Retina (tissue), 1 donor: ENCODE measurements around the gene CMTM4.

Experiments used
- DNase-seq: peaks from one replicate; pipeline ENCODE4 v3.0.0-alpha.2; 2016

CMTM4 gene

GRCh38 chr16:66696669-66697630 lies at the start of gene CMTM4:
TSS of gene CMTM4 (minus strand) at chr16:66696743. CDS start at chr16:66696525, 218 bp downstream.
- peak; percentile 85 for DNase-seq

- DNase-seq, result no peak
Observed at GRCh38 chr16:66746048-66746447, 49.5 kb upstream of the CMTM4 start.

GRCh38 chr16:66741950-66742808 lies 45.6 kb upstream of the CMTM4 start:
- no peak for DNase-seq

- DNase-seq, result no peak
Observed at GRCh38 chr16:66741169-66741900, 44.8 kb upstream of the CMTM4 start.

- DNase-seq, result no peak
Observed at GRCh38 chr16:66740533-66740932, 44.0 kb upstream of the CMTM4 start.

- DNase-seq, result peak; percentile 54
Observed at GRCh38 chr16:66740010-66740409, 43.5 kb upstream of the CMTM4 start.

DNA sequence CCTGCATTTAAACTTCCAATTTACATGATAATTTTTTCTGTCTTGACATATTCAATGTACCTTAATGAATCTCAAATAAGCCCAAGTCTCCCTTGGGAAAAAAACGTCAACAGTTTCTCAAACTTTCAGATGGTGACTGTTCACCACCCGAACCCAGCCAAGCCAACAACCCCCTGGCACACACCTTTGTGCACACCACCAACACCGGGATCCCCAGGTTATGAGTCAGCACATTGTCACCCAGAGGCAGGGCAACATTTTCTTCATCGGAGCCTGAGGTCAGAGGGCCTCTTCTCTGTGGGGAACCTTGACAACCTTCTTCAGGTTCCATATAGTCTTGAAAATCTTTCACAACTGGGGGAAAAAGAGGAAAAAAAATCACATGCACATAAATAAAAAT lies 39.3 kb upstream of the CMTM4 start:
- DNase-seq, result no peak

DNA sequence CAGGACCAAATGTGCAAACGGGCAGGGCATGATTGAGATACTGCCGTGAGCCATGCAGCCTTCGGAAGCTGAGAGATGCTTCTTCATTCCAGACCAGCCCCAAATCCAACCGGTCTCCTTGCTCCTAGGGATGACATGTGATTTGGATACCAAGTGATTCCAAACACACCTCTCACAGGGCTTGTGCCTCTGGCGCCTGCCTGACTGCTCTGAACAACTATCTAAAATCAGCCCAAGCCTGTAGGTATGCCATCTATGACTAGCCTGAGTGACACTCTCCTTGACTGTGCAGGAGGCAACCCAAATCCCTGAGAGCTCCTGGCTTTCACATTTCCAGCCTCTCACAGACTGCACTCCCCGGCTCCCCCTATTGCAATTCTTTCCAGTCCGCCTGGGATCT lies 34.6 kb upstream of the CMTM4 start:
- DNase-seq, result no peak

- DNase-seq, result no peak
Observed at GRCh38 chr16:66728804-66729203, 32.3 kb upstream of the CMTM4 start.

- DNase-seq, result peak; percentile 43
Observed at GRCh38 chr16:66728117-66728787, 31.7 kb upstream of the CMTM4 start.

GRCh38 chr16:66720766-66721165 lies 24.2 kb upstream of the CMTM4 start:
- DNase-seq, result no peak

GRCh38 chr16:66719246-66719645 lies 22.7 kb upstream of the CMTM4 start:
- DNase-seq, result no peak

DNA sequence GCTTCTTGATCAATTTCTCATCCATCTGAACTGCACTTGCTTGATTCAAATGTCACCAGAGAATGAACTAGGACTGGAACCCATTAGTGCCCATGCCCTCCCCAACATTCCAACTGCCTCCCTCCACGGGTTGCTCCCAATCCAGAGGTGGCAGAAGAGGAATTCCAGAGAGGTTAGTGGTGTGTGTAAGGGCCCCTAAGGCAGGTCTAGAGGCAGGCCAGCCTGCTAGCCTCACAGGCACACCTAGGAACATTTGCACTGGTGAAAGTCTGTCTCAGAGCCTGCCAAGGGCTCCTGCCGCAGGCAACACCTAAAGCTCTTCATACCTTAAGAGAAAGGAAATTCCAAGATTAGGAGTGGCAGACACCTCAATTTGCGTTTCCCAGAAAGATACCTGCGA lies 21.2 kb upstream of the CMTM4 start:
- DNase-seq, result no peak

- peak; percentile 33 for DNase-seq
Observed at GRCh38 chr16:66717112-66717675, 20.7 kb upstream of the CMTM4 start.

GRCh38 chr16:66714654-66715307 lies 18.2 kb upstream of the CMTM4 start:
- no peak for DNase-seq

- no peak for DNase-seq
Observed at GRCh38 chr16:66714062-66714461, 17.5 kb upstream of the CMTM4 start.

GRCh38 chr16:66713076-66713475 lies 16.5 kb upstream of the CMTM4 start:
- no peak for DNase-seq

- DNase-seq, result no peak
Observed at GRCh38 chr16:66712512-66712911, 16.0 kb upstream of the CMTM4 start.

DNA sequence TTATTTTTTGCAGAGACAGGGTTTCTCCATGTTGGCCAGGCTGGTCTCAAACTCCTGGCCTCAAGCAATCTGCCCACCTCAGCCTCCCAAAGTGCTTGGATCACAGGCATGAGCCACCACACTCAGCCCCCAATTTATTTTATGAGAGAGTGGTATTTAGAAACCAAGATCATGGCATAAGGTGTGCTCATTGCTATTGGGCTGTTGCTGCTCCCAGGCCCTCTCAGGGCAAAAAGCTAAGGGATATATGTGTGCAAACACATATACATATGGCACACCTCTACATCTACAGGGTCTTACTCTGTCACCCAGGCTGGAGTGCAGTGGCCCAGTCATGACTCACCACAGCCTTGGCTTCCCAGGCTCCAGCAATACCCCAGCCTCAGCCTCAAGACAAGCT lies 15.0 kb upstream of the CMTM4 start:
- no peak for DNase-seq

DNA sequence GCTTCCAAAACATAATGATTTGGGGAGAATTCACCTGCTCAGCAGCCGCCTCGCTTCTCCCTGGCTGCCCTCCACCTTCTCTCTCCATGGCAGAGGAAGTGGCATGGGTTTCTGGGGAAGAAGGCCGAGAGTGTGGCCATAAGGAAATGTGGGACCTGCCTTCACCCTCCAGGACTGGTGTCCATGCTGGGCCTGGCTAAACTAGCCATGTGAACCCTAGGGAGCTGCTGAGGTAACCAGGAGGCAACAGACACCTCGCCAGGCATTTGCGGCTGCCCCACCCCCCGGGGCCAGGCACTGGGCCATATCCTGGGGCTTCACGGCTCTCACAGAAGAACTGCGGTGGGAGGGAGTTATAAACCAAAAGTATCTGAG lies 9.9 kb upstream of the CMTM4 start:
- no peak for DNase-seq

- no peak for DNase-seq
Observed at GRCh38 chr16:66705790-66706505, 9.4 kb upstream of the CMTM4 start.
